SK-N-MC (cell line): ENCODE data around the gene GPRASP1.

ENCODE experiments used
- DNase-seq: peaks from one replicate; pipeline ENCODE4 v3.0.0-alpha.2; 2011; ENCODE audit warnings: low read depth, low spot score
- H3K27ac ChIP-seq: fragments of 200-600 bp; sonication (generic); 2 replicates; pipeline ENCODE4 v1.5.1; 2016; ENCODE audit warnings: mixed run types
- H3K36me3 ChIP-seq: fragments of 200-600 bp; sonication (generic); 2 replicates; pipeline ENCODE4 v1.6.1; 2017; ENCODE audit warnings: antibody characterized with exemption, low read length, mixed read lengths; ENCODE audit not compliant: insufficient read depth
- H3K4me3 ChIP-seq: fragments of 200-600 bp; sonication (generic); 2 replicates; pipeline ENCODE4 v1.5.1; 2016
- H3K9ac ChIP-seq: fragments of 200-600 bp; sonication (generic); 2 replicates; pipeline ENCODE4 v1.8.0; 2017; ENCODE audit warnings: mixed run types, mixed read lengths; ENCODE audit not compliant: insufficient read length
- H3K9me3 ChIP-seq: fragments of 200-600 bp; sonication (generic); 2 replicates; pipeline ENCODE4 v1.6.1; 2017; ENCODE audit warnings: low read depth, mild to moderate bottlenecking, antibody characterized with exemption, low read length, moderate library complexity, mixed read lengths
- EZH2 ChIP-seq: fragments of 200-600 bp; sonication (generic); IDR thresholded peaks from one replicate; pipeline ENCODE4 v1.6.1; 2017; ENCODE audit warnings: antibody characterized with exemption
- FOXP2 ChIP-seq: optimal IDR thresholded peaks from 2 replicates; pipeline ENCODE3; 2011; ENCODE audit warnings: mild to moderate bottlenecking, moderate library complexity; ENCODE audit not compliant: insufficient read depth; ENCODE audit errors: extremely low read length, control extremely low read depth
- POLR2AphosphoS5 ChIP-seq: IDR thresholded peaks from 2 replicates; pipeline ENCODE4 v1.6.1; 2012; ENCODE audit warnings: mild to moderate bottlenecking, low read depth, low read length, borderline replicate concordance

GPRASP1 gene

DNA sequence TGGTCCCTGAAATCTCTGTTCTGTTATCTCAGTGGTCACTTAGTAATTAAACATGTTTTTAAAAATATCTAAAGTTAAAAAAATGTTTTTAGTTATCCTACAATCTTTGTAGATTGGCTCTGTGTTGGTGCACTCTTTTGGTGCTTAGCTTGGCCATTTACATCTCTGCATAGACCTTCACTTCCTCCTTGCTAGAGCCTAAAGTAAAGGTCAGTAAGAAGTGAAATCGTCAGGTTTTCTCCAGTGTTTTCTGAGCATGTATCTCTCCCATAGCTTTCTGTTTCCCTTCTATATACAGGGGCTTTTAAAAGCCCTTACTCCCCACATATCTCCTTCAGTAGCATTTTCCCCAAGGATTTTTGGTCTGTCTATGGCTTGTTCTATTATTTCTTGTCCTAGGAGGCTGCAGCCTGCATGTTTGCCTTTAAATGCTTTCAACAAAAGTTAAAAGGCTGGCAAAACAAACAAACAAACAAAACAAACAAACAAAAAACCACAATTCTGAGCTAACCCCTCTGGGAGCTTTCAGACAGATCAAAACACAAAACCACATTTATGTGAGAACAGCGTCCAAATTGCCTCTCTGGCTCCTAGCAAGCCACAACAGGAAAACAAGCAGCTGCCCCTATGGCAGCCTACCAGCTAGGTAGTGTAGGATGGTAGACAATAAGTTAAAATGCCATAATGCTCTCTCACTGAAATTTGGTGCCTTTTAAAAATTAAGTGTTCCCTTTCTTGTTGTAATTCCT is 33.7 kb downstream of the GPRASP1 start:
- no peaks in the 10 kb centered on the region for H3K36me3 ChIP-seq
- H3K9ac ChIP-seq, result no peak overlapping the region
- H3K9me3 ChIP-seq, result no peaks in the 10 kb centered on the region
- TF ChIP-seq EZH2, result no peak
- TF ChIP-seq POLR2AphosphoS5, result no peak
- no peak for TF ChIP-seq FOXP2
- no peak overlapping the region for H3K27ac ChIP-seq
- no peak overlapping the region for H3K4me3 ChIP-seq
- no peak for DNase-seq

- DNase-seq, result no peak
- TF ChIP-seq EZH2, result no peak
- TF ChIP-seq POLR2AphosphoS5, result no peak
- no peak for TF ChIP-seq FOXP2
These were observed 43.5 kb downstream of the GPRASP1 start for GRCh38 chrX:102694749-102695148.

DNA sequence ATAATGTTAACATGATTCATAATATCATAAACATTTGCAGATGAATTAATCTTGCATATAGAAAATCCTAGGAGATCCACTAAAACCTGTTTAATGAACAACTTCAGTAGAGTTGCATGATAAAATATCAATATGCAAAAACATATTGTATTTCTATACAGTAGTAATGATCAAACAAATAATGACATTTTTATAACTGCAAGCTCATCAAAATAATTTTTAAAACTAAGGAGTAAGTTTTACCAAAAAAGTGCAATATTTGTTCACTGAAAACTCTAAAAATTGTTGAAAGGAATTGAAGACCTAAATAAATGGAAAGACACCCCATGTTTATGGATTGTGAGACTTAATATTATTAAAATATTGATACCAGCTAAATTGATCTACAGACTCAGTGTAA is 45.0 kb downstream of the GPRASP1 start:
- no peak overlapping the region for H3K27ac ChIP-seq
- DNase-seq, result no peak
- H3K4me3 ChIP-seq, result no peak overlapping the region
- TF ChIP-seq POLR2AphosphoS5, result no peak
- no peak for TF ChIP-seq EZH2
- no peak for TF ChIP-seq FOXP2
- H3K9ac ChIP-seq, result no peak overlapping the region
- no peaks in the 10 kb centered on the region for H3K36me3 ChIP-seq
- H3K9me3 ChIP-seq, result no peaks in the 10 kb centered on the region

More at GRCh38 chrX:102694749-102695148, 43.5 kb downstream of the GPRASP1 start:
- Histone ChIP-seq H3K9me3 (no peaks in the 10 kb centered on the region), H3K36me3 (no peaks in the 10 kb centered on the region), H3K27ac (no peak overlapping the region), H3K9ac (no peak overlapping the region), H3K4me3 (no peak overlapping the region)

DNA sequence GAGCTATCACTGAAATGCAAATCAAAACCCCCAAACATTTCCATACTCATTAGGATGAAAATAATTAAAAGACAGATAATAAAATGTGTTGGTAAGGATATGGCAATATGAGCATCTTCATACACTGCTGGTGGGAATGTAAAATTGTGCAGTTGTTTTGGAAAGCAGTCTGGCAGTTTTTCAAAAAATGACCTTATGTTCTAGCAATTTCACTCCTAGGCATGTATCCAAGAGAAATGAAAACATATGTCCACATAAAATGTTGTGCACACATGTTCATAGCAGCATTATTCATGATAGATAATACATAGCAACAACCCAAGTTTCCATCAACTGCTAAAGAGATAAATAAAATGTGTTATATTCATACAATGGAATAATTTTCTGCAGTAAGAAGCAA is 46.2 kb downstream of the GPRASP1 start:
- H3K36me3 ChIP-seq, result no peaks in the 10 kb centered on the region
- no peak overlapping the region for H3K4me3 ChIP-seq
- TF ChIP-seq FOXP2, result no peak
- TF ChIP-seq POLR2AphosphoS5, result no peak
- TF ChIP-seq EZH2, result no peak
- H3K9ac ChIP-seq, result no peak overlapping the region
- no peaks in the 10 kb centered on the region for H3K9me3 ChIP-seq
- H3K27ac ChIP-seq, result no peak overlapping the region
- DNase-seq, result no peak
